ENCODE measurements around the gene TGM6. TPM values are rescaled to one million over a fixed set of nuclear protein-coding genes. Genes with fewer than 3 reads are reported as not detected.

Gene TGM6
- total RNA-seq, 3 donors from 2014 or later: not detected

GRCh38 chr20:2395136-2395535 is 14.4 kb downstream of the TGM6 start:
- Histone ChIP-seq H3K27ac (no peak overlapping the region), H3K36me3 (no peaks in the 10 kb centered on the region), H3K4me1 (no peaks in the 10 kb centered on the region), H3K27me3 (no peaks in the 10 kb centered on the region), H3K4me3 (no peak overlapping the region), H3K9me3 (peaks cover 0 to 7% of the 10 kb centered on the region in 2 donors)
- no peak for DNase-seq (ENCODE audit: low spot score in 2 of 2)
- intact Hi-C loops (cut with DNase I; ENCODE audit: low total_unique reads): no loop called here
- TF ChIP-seq POLR2A (IDR thresholded peaks at IDR 0.05): no peak
- TF ChIP-seq CTCF (IDR thresholded peaks at IDR 0.05): no peak
- TF ChIP-seq POLR2AphosphoS5 (IDR thresholded peaks at IDR 0.05): no peak

- DNase-seq (ENCODE audit: low spot score in 2 of 2): no peak
- no peaks in the 10 kb centered on the region for H3K36me3 ChIP-seq
- peaks cover 0 to 7% of the 10 kb centered on the region in 2 donors for H3K9me3 ChIP-seq
- no peak overlapping the region for H3K27ac ChIP-seq
- no peak overlapping the region for H3K4me3 ChIP-seq
- H3K27me3 ChIP-seq: no peaks in the 10 kb centered on the region
- no peak for TF ChIP-seq POLR2AphosphoS5 (IDR thresholded peaks at IDR 0.05)
- no peak for TF ChIP-seq CTCF (IDR thresholded peaks at IDR 0.05)
- no peak for TF ChIP-seq POLR2A (IDR thresholded peaks at IDR 0.05)
- H3K4me1 ChIP-seq: no peaks in the 10 kb centered on the region
- intact Hi-C loops (cut with DNase I; ENCODE audit: low total_unique reads): no loop called here
Measured at GRCh38 chr20:2396241-2396814, 15.6 kb downstream of the TGM6 start.

- no peak for DNase-seq (ENCODE audit: low spot score in 2 of 2)
- TF ChIP-seq CTCF (IDR thresholded peaks at IDR 0.05) (no peak), POLR2A (IDR thresholded peaks at IDR 0.05) (no peak), POLR2AphosphoS5 (IDR thresholded peaks at IDR 0.05) (no peak)
- no peaks in the 10 kb centered on the region for H3K36me3 ChIP-seq
- H3K4me3 ChIP-seq: no peak overlapping the region
- H3K27me3 ChIP-seq: no peaks in the 10 kb centered on the region
- H3K9me3 ChIP-seq: peaks cover 0 to 7% of the 10 kb centered on the region in 2 donors
- H3K4me1 ChIP-seq: no peaks in the 10 kb centered on the region
- H3K27ac ChIP-seq: no peak overlapping the region
- intact Hi-C loops (cut with DNase I; ENCODE audit: low total_unique reads): no loop called here
Measured at GRCh38 chr20:2397091-2397490, 16.4 kb downstream of the TGM6 start.

GRCh38 chr20:2397595-2398145 is 17.0 kb downstream of the TGM6 start:
- Histone ChIP-seq H3K4me1 (no peaks in the 10 kb centered on the region), H3K27me3 (no peaks in the 10 kb centered on the region), H3K4me3 (no peak overlapping the region), H3K9me3 (peaks cover 0 to 7% of the 10 kb centered on the region in 2 donors), H3K27ac (no peak overlapping the region), H3K36me3 (no peaks in the 10 kb centered on the region)
- no peak for DNase-seq (ENCODE audit: low spot score in 2 of 2)
- TF ChIP-seq CTCF (IDR thresholded peaks at IDR 0.05): no peak
- no peak for TF ChIP-seq POLR2A (IDR thresholded peaks at IDR 0.05)
- no peak for TF ChIP-seq POLR2AphosphoS5 (IDR thresholded peaks at IDR 0.05)
- intact Hi-C loops (cut with DNase I; ENCODE audit: low total_unique reads): no loop called here

- Histone ChIP-seq H3K9me3 (peaks cover 0 to 7% of the 10 kb centered on the region in 2 donors), H3K36me3 (no peaks in the 10 kb centered on the region), H3K4me1 (no peaks in the 10 kb centered on the region), H3K27ac (no peak overlapping the region), H3K4me3 (no peak overlapping the region), H3K27me3 (no peaks in the 10 kb centered on the region)
- intact Hi-C loops (cut with DNase I; ENCODE audit: low total_unique reads): no loop called here
- DNase-seq (ENCODE audit: low spot score in 2 of 2): no peak
- TF ChIP-seq POLR2A (IDR thresholded peaks at IDR 0.05): no peak
- TF ChIP-seq CTCF (IDR thresholded peaks at IDR 0.05): no peak
- TF ChIP-seq POLR2AphosphoS5 (IDR thresholded peaks at IDR 0.05): no peak
Measured at GRCh38 chr20:2398449-2398848, 17.7 kb downstream of the TGM6 start.

All from breast epithelium (tissue), 4 donors.